A549 (cell line): ENCODE results near the gene CNTNAP5.

Source experiments
- BHLHE40 ChIP-seq: IDR thresholded peaks from 2 replicates; pipeline ENCODE4 v1.6.1; 2012; ENCODE audit warnings: low read depth, low read length, inconsistent platforms
- CHD2 ChIP-seq: fragments of 150-350 bp; IDR thresholded peaks from 2 replicates; pipeline ENCODE4 v1.6.1; 2014; ENCODE audit warnings: low read length; ENCODE audit not compliant: partially characterized antibody
- CHD4 ChIP-seq: fragments of 200-600 bp; sonication (generic); IDR thresholded peaks from 2 replicates; pipeline ENCODE4 v1.6.1; 2016; ENCODE audit warnings: antibody characterized with exemption, mild to moderate bottlenecking, borderline replicate concordance
- HDAC2 ChIP-seq: fragments of 200-600 bp; sonication (generic); IDR thresholded peaks from 2 replicates; pipeline ENCODE4 v1.6.1; 2016
- TF ChIP-seq, protein P1 (sequence below): fragments of >200 bp; sonication (Bioruptor Twin); formaldehyde crosslinking; IDR thresholded peaks from 3 replicates; pipeline ENCODE4 v1.5.1; 2016
- TF ChIP-seq, protein P2 (sequence below): fragments of 150-350 bp; IDR thresholded peaks from 2 replicates; pipeline ENCODE4 v1.6.1; 2014; ENCODE audit warnings: low read depth, mild to moderate bottlenecking, low read length

DNA sequence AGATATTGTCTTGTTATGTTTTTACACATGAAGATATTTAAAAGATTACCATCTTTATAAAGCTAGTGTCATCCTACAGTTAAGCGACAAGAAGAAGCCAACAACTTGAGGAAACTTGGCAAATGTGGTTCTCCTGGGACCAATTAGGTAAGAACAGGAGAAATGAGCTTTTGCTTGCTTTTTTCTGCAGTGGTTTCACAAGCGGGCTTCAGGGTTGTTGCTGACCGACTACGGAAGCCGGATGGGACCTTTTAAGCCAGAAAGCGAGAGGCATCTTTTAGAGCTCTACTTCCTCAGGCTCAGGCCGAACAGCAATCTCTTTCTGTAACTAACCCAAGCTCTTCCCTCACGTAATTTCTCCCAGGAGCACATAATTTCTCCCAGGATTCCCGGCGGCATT is 256.5 kb downstream of the CNTNAP5 start:
- TF ChIP-seq, protein P1, sequence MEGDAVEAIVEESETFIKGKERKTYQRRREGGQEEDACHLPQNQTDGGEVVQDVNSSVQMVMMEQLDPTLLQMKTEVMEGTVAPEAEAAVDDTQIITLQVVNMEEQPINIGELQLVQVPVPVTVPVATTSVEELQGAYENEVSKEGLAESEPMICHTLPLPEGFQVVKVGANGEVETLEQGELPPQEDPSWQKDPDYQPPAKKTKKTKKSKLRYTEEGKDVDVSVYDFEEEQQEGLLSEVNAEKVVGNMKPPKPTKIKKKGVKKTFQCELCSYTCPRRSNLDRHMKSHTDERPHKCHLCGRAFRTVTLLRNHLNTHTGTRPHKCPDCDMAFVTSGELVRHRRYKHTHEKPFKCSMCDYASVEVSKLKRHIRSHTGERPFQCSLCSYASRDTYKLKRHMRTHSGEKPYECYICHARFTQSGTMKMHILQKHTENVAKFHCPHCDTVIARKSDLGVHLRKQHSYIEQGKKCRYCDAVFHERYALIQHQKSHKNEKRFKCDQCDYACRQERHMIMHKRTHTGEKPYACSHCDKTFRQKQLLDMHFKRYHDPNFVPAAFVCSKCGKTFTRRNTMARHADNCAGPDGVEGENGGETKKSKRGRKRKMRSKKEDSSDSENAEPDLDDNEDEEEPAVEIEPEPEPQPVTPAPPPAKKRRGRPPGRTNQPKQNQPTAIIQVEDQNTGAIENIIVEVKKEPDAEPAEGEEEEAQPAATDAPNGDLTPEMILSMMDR = no peak
- TF ChIP-seq HDAC2 = no peak
- TF ChIP-seq CHD4 = no peak
- no peak for TF ChIP-seq CHD2
- no peak for TF ChIP-seq BHLHE40
- TF ChIP-seq, protein P2, sequence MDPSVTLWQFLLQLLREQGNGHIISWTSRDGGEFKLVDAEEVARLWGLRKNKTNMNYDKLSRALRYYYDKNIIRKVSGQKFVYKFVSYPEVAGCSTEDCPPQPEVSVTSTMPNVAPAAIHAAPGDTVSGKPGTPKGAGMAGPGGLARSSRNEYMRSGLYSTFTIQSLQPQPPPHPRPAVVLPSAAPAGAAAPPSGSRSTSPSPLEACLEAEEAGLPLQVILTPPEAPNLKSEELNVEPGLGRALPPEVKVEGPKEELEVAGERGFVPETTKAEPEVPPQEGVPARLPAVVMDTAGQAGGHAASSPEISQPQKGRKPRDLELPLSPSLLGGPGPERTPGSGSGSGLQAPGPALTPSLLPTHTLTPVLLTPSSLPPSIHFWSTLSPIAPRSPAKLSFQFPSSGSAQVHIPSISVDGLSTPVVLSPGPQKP = no peak
